G401 (cell line): ENCODE data around the gene SEC23IP. TPM values are rescaled to one million over a fixed set of nuclear protein-coding genes. Genes with fewer than 3 reads are reported as not detected.

Experiments used
- DNase-seq: peaks from one replicate; pipeline ENCODE4 v3.0.0-alpha.2; 2015; ENCODE audit warnings: low spot score
- in situ Hi-C: cut with HindIII; loops from 2 replicates; pipeline ENCODE4 v1.10.0; 2016; ENCODE audit warnings: low sequenced_read_pairs, mixed read lengths
- total RNA-seq: library from RNA; depleted of rRNA; stranded (reverse); fragments of >200 nt; shearing (Covaris generic); gene quantifications from 2 replicates; pipeline ENCODE4 v1.2.3, GENCODE V29; 2014; rRNA removed

The SEC23IP gene
- total RNA-seq, 1 experiment from 2014 or later, result 28.6 TPM

DNA sequence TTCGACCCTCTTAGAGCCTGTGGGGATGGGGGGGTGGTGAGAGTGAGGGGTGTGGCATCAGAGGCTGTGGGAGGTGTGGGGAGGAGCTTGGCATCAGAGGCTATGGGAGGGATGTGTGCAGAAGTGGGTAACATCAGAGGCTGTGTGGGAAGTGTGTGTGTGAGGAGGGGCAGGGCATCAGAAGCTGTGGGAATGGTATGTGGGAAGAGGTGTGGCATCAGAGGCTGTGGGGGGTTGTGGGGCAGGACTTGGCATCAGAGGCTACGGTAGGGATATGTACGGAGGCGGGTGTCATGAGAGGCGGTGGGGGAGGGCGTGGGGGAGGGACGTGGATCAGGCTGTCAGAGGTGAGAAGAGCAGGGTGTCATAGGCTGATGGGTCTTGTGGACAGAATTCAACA, 97.4 kb downstream of the SEC23IP start:
- no peak for DNase-seq
- in situ Hi-C loops, result no loop called here

DNA sequence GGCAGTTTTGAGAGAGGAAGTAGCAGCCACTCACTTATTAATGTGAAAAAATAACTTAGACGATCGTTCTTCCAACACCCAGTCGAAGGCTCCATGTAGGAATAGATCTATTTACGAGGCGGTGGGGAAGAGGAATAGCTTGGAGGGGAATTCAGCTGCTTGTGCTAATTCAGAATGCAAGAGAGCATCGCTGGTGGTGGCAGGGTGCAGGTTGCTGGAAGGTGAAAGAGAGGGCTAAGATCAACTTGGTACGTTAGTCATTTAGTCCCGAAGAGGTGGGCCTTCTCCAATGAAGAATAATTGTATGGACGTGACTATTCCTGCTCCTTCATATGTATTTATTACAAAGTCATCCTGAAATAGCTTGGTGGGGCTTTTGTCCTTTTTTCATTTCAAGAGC, 98.5 kb downstream of the SEC23IP start:
- in situ Hi-C loops, result no loop called here
- no peak for DNase-seq

DNA sequence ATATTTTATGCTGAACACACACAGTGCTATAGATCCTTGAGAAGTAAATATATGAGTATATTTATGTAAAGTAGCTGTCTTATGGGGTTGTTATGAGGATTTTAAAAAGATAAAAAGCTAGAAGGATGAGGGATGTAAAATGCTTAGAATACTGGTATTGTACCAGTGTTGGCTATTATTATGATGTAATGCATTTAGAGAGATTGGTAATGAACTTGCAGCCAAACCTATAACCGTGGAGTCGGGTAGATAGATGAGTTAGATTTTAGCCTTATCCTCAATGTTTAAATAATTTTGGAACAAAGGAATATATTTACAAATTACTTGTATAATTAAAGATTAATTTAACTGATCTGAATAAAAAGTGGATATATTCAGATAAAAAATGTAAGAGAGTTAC, 99.3 kb downstream of the SEC23IP start:
- in situ Hi-C loops, result no loop called here
- no peak for DNase-seq

Other genes starting within 250 kb of the SEC23IP start
- 8.5 and 14.6 TPM in 2 replicates for gene BAG3, start 241.3 kb upstream of the SEC23IP start, total RNA-seq
- gene INPP5F, start 166.7 kb upstream of the SEC23IP start, total RNA-seq, result 7.9 and 10.1 TPM in 2 replicates
- gene MCMBP, start 19.9 kb upstream of the SEC23IP start, total RNA-seq, result 31.4 and 38.1 TPM in 2 replicates